HepG2 (cell line): Measurements from ENCODE around the gene FOXD1. TPM values are rescaled to one million over a fixed set of nuclear protein-coding genes. Genes with fewer than 3 reads are reported as not detected.

Source experiments
- CENPX ChIP-seq: sonication (generic); formaldehyde crosslinking; IDR thresholded peaks from 2 replicates; pipeline ENCODE4 v1.9.0; 2021; ENCODE audit warnings: mild to moderate bottlenecking, missing genetic modification reagents, moderate library complexity
- DMTF1 ChIP-seq: sonication (generic); formaldehyde crosslinking; IDR thresholded peaks from 2 replicates; pipeline ENCODE4 v1.4.0; 2020; ENCODE audit warnings: mild to moderate bottlenecking, missing genetic modification reagents
- ERF ChIP-seq: IDR thresholded peaks from 2 replicates; pipeline ENCODE4 v1.6.1; 2018; ENCODE audit warnings: missing biosample characterization, missing genetic modification reagents
- GABPA ChIP-seq, 2 experiments: IDR thresholded peaks; 2 replicates each; pipeline ENCODE4 v1.6.1; 2011 to 2016; ENCODE audit warnings: low read depth in 2 of 2, low read length in 1 of 2, missing biosample characterization in 1 of 2, missing genetic modification characterization in 1 of 2
- HDAC2 ChIP-seq: sonication (generic); formaldehyde crosslinking; IDR thresholded peaks from 2 replicates; pipeline ENCODE4 v1.4.0; 2020; ENCODE audit warnings: missing genetic modification reagents
- MAFG ChIP-seq: sonication (generic); formaldehyde crosslinking; IDR thresholded peaks from 2 replicates; pipeline ENCODE4 v1.5.1; 2020; ENCODE audit warnings: mild to moderate bottlenecking, missing genetic modification reagents
- RCOR2 ChIP-seq: IDR thresholded peaks from 2 replicates; pipeline ENCODE4 v1.6.1; 2016; ENCODE audit warnings: missing biosample characterization, missing genetic modification reagents
- SMC3 ChIP-seq: IDR thresholded peaks from 2 replicates; pipeline ENCODE4 v1.6.1; 2011; ENCODE audit warnings: low read length, improper control_type of control experiment
- ZFY ChIP-seq: sonication (generic); formaldehyde crosslinking; IDR thresholded peaks from 2 replicates; pipeline ENCODE4 v1.4.0; 2020; ENCODE audit warnings: missing genetic modification reagents
- ZNF383 ChIP-seq: sonication (generic); formaldehyde crosslinking; IDR thresholded peaks from 2 replicates; pipeline ENCODE4 v1.4.0; 2020; ENCODE audit warnings: missing genetic modification reagents, mild to moderate bottlenecking, borderline replicate concordance
- ZNF451 ChIP-seq: sonication (generic); formaldehyde crosslinking; IDR thresholded peaks from 2 replicates; pipeline ENCODE4 v1.5.0; 2020; ENCODE audit warnings: mild to moderate bottlenecking, missing genetic modification reagents
- ZNF747 ChIP-seq: sonication (generic); formaldehyde crosslinking; IDR thresholded peaks from 2 replicates; pipeline ENCODE4 v1.8.1; 2023; ENCODE audit warnings: missing genetic modification reagents, mild to moderate bottlenecking, borderline replicate concordance
- polyA plus RNA-seq, 8 experiments: library from polyadenylated mRNA; depleted of rRNA in 3 of 8; stranded (reverse) in 7 of 8; unstranded in 1 of 8; fragments of >200 nt; fragmentation: Illumina TruSeq in 4 of 8; extraction: Trizol in 4 of 8; gene quantifications; 2 replicates each; pipeline versions ENCODE4 v1.2.1 to v1.2.3, GENCODE V29; 2011 to 2016; ENCODE audit warnings: low read depth in 4 of 8, missing spikeins in 1 of 8, mixed read lengths in 1 of 8; ENCODE audit not compliant: insufficient read depth in 1 of 8
- total RNA-seq, 5 experiments: library from RNA; depleted of rRNA; stranded (reverse); fragments of >200 nt; fragmentation: Illumina TruSeq; extraction: Trizol; gene quantifications; 2 replicates each; pipeline ENCODE4 v1.2.3, GENCODE V29; 2016; ENCODE audit warnings: low read depth in 1 of 5
- TF ChIP-seq, protein P1 (sequence below): sonication (generic); formaldehyde crosslinking; IDR thresholded peaks from 2 replicates; pipeline ENCODE4 v1.8.1; 2022; ENCODE audit warnings: low read depth, mild to moderate bottlenecking, missing genetic modification reagents
- TF ChIP-seq, protein P2 (sequence below): sonication (generic); formaldehyde crosslinking; IDR thresholded peaks from 2 replicates; pipeline ENCODE4 v1.4.0; 2020; ENCODE audit warnings: mild to moderate bottlenecking, missing genetic modification reagents
- TF ChIP-seq, protein P3 (sequence below), 2 experiments: fragments of 450-650 bp in 1 of 2; sonication (generic) in 1 of 2; formaldehyde crosslinking; IDR thresholded peaks; 2 replicates each; pipeline versions ENCODE4 v1.5.0 to v1.8.0; 2020 to 2022; ENCODE audit warnings: mild to moderate bottlenecking in 1 of 2, missing genetic modification reagents in 1 of 2

The FOXD1 gene
- total and polyA plus RNA-seq, 2 of the 13 experiments (the other 11 are each of a cell fraction or from before 2014, with no cell fraction given) = 0.04 to 0.05 TPM

- TF ChIP-seq DMTF1 (CRISPR knock-in tag) (no peak), CENPX (no peak), MAFG (CRISPR knock-in tag) (no peak), ZNF451 (peak; percentile 9; the same call in 1 of the 2 replicates), ZFY (CRISPR knock-in tag) (peak; percentile 92), ZNF383 (CRISPR knock-in tag) (no peak), SMC3 (no peak), HDAC2 (CRISPR knock-in tag) (no peak; the same call in 1 of the 2 replicates), RCOR2 (no peak), ZNF747 (CRISPR knock-in tag) (0 out of 2 replicates have a peak, but pooled peaks have one; percentile 38), ERF (no peak), GABPA (IDR thresholded peaks at IDR 0.05; ENCODE audit: low read depth, low read length) (no peak), GABPA (CRISPR knock-in tag; IDR thresholded peaks at IDR 0.05; ENCODE audit: low read depth) (no peak)
- TF ChIP-seq, protein P1, sequence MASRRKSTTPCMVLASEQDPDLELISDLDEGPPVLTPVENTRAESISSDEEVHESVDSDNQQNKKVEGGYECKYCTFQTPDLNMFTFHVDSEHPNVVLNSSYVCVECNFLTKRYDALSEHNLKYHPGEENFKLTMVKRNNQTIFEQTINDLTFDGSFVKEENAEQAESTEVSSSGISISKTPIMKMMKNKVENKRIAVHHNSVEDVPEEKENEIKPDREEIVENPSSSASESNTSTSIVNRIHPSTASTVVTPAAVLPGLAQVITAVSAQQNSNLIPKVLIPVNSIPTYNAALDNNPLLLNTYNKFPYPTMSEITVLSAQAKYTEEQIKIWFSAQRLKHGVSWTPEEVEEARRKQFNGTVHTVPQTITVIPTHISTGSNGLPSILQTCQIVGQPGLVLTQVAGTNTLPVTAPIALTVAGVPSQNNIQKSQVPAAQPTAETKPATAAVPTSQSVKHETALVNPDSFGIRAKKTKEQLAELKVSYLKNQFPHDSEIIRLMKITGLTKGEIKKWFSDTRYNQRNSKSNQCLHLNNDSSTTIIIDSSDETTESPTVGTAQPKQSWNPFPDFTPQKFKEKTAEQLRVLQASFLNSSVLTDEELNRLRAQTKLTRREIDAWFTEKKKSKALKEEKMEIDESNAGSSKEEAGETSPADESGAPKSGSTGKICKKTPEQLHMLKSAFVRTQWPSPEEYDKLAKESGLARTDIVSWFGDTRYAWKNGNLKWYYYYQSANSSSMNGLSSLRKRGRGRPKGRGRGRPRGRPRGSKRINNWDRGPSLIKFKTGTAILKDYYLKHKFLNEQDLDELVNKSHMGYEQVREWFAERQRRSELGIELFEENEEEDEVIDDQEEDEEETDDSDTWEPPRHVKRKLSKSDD (CRISPR knock-in tag) = no peak
- TF ChIP-seq, protein P2, sequence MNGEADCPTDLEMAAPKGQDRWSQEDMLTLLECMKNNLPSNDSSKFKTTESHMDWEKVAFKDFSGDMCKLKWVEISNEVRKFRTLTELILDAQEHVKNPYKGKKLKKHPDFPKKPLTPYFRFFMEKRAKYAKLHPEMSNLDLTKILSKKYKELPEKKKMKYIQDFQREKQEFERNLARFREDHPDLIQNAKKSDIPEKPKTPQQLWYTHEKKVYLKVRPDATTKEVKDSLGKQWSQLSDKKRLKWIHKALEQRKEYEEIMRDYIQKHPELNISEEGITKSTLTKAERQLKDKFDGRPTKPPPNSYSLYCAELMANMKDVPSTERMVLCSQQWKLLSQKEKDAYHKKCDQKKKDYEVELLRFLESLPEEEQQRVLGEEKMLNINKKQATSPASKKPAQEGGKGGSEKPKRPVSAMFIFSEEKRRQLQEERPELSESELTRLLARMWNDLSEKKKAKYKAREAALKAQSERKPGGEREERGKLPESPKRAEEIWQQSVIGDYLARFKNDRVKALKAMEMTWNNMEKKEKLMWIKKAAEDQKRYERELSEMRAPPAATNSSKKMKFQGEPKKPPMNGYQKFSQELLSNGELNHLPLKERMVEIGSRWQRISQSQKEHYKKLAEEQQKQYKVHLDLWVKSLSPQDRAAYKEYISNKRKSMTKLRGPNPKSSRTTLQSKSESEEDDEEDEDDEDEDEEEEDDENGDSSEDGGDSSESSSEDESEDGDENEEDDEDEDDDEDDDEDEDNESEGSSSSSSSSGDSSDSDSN (CRISPR knock-in tag) = no peak; the same call in 1 of the 2 replicates
- TF ChIP-seq, protein P3, sequence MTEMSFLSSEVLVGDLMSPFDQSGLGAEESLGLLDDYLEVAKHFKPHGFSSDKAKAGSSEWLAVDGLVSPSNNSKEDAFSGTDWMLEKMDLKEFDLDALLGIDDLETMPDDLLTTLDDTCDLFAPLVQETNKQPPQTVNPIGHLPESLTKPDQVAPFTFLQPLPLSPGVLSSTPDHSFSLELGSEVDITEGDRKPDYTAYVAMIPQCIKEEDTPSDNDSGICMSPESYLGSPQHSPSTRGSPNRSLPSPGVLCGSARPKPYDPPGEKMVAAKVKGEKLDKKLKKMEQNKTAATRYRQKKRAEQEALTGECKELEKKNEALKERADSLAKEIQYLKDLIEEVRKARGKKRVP (CRISPR knock-in tag; IDR thresholded peaks at IDR 0.05) = no peak
These were observed 12.0 kb downstream of the FOXD1 start (continued) for GRCh38 chr5:73436535-73437100.
